Body of pancreas (tissue), 4 donors: ENCODE data around the gene BPIFB6.

Experiments
- POLR2A ChIP-seq, 3 donors: fragments of 450-650 bp; IDR thresholded peaks; one replicate each; pipeline ENCODE4 v1.6.1; 2016; ENCODE audit warnings: antibody characterized with exemption in 3 of 3, mild to moderate bottlenecking in 2 of 3
- TF ChIP-seq, protein P1 (sequence below), 7 experiments: fragments of 450-650 bp in 4 of 7; fragments of 200-600 bp in 3 of 7; sonication (generic) in 3 of 7; IDR thresholded peaks; one replicate each; pipeline ENCODE4 v1.5.1; 2016 to 2019; ENCODE audit warnings: antibody characterized with exemption in 7 of 7

DNA sequence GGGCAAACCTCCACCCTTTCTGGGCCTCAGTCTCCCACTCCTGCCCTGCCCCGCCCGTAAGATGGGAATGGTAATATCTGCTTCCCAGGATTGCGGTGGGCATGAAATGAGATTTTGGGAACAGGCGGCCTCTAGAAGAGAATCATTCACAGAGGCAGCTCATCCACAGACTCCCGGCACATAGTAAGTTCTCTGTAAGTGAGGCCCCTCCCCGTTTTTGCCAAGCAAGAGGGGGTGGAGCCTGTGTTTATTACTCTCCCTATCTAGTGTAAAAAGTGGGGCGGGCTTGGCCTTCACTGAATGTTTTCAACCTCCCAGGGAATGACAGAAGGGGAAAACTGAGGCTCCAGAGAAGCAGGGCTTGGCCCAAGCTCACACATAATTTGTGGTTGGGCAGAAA, 47.3 kb upstream of the BPIFB6 start:
- TF ChIP-seq, protein P1, sequence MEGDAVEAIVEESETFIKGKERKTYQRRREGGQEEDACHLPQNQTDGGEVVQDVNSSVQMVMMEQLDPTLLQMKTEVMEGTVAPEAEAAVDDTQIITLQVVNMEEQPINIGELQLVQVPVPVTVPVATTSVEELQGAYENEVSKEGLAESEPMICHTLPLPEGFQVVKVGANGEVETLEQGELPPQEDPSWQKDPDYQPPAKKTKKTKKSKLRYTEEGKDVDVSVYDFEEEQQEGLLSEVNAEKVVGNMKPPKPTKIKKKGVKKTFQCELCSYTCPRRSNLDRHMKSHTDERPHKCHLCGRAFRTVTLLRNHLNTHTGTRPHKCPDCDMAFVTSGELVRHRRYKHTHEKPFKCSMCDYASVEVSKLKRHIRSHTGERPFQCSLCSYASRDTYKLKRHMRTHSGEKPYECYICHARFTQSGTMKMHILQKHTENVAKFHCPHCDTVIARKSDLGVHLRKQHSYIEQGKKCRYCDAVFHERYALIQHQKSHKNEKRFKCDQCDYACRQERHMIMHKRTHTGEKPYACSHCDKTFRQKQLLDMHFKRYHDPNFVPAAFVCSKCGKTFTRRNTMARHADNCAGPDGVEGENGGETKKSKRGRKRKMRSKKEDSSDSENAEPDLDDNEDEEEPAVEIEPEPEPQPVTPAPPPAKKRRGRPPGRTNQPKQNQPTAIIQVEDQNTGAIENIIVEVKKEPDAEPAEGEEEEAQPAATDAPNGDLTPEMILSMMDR (IDR thresholded peaks at IDR 0.05), result no peak
- no peak for TF ChIP-seq POLR2A (IDR thresholded peaks at IDR 0.05)
